Mesenchymal stem cell (in vitro differentiated cells and primary cell): ENCODE data around the gene RCHY1. TPM values are rescaled to one million over a fixed set of nuclear protein-coding genes. Genes with fewer than 3 reads are reported as not detected.

Experiments used
- DNase-seq: peaks from one replicate; pipeline ENCODE4 v3.0.0-alpha.2; 2013
- H2AFZ ChIP-seq: one replicate; pipeline ENCODE4 v1.6.1; 2013; ENCODE audit warnings: low read depth, mild to moderate bottlenecking, control low read depth, inconsistent platforms, low read length, moderate library complexity
- H2AK5ac ChIP-seq: 2 replicates; pipeline ENCODE4 v1.6.1; 2013; ENCODE audit warnings: low read length, moderate library complexity, mild to moderate bottlenecking, inconsistent platforms; ENCODE audit not compliant: severe bottlenecking
- H2BK120ac ChIP-seq: one replicate; pipeline ENCODE4 v1.6.1; 2013; ENCODE audit warnings: low read depth, mild to moderate bottlenecking, inconsistent platforms, low read length, moderate library complexity
- H2BK12ac ChIP-seq, 2 experiments: one replicate each; pipeline ENCODE4 v1.6.1; 2013; ENCODE audit warnings: inconsistent platforms in 2 of 2, low read length in 2 of 2, mild to moderate bottlenecking in 2 of 2, moderate library complexity in 2 of 2, control low read depth in 1 of 2
- H2BK15ac ChIP-seq: one replicate; pipeline ENCODE4 v1.6.1; 2013; ENCODE audit warnings: mild to moderate bottlenecking, low read depth, inconsistent platforms; ENCODE audit not compliant: poor library complexity, severe bottlenecking
- H2BK5ac ChIP-seq: 2 replicates; pipeline ENCODE4 v1.6.1; 2013; ENCODE audit warnings: low read depth, mild to moderate bottlenecking, low read length, control low read depth, inconsistent platforms; ENCODE audit not compliant: poor library complexity, severe bottlenecking
- H3K14ac ChIP-seq, 2 experiments: one replicate each; pipeline ENCODE4 v1.6.1; 2013; ENCODE audit warnings: inconsistent platforms in 2 of 2, low read length in 2 of 2, control low read depth in 1 of 2, mild to moderate bottlenecking in 1 of 2, moderate library complexity in 1 of 2
- H3K18ac ChIP-seq, 2 experiments: one replicate each; pipeline ENCODE4 v1.6.1; 2013; ENCODE audit warnings: inconsistent platforms in 2 of 2, low read length in 2 of 2, control low read depth in 1 of 2, low read depth in 1 of 2, mild to moderate bottlenecking in 1 of 2
- H3K23ac ChIP-seq, 2 experiments: one replicate each; pipeline ENCODE4 v1.6.1; 2013; ENCODE audit warnings: inconsistent platforms in 2 of 2, low read length in 2 of 2, mild to moderate bottlenecking in 2 of 2, moderate library complexity in 2 of 2, control low read depth in 1 of 2
- H3K27ac ChIP-seq: 2 replicates; pipeline ENCODE4 v1.5.1; 2013; ENCODE audit warnings: mild to moderate bottlenecking, moderate library complexity, low read length, control low read depth, inconsistent platforms; ENCODE audit not compliant: poor library complexity, severe bottlenecking
- H3K27me3 ChIP-seq, 2 experiments: 2 replicates each; pipeline versions ENCODE4 v1.6.1 to v1.7.0; 2013; ENCODE audit warnings: low read length in 2 of 2, mild to moderate bottlenecking in 2 of 2, moderate library complexity in 2 of 2, control low read depth in 1 of 2, inconsistent platforms in 1 of 2; ENCODE audit not compliant: control insufficient read depth in 1 of 2, insufficient read depth in 1 of 2
- H3K36me3 ChIP-seq, 2 experiments: 2 replicates each; pipeline versions ENCODE4 v1.6.1 to v1.7.0; 2013; ENCODE audit warnings: low read length in 2 of 2, control low read depth in 1 of 2, inconsistent platforms in 1 of 2, low read depth in 1 of 2, mild to moderate bottlenecking in 1 of 2; ENCODE audit not compliant: insufficient read depth in 2 of 2, control insufficient read depth in 1 of 2
- H3K4ac ChIP-seq, 2 experiments: one replicate each; pipeline ENCODE4 v1.6.1; 2013; ENCODE audit warnings: inconsistent platforms in 2 of 2, low read length in 2 of 2, mild to moderate bottlenecking in 2 of 2, moderate library complexity in 2 of 2, control low read depth in 1 of 2, low read depth in 1 of 2
- H3K4me1 ChIP-seq: 2 replicates; pipeline ENCODE4 v1.6.1; 2013; ENCODE audit warnings: low read depth, low read length, control low read depth; ENCODE audit not compliant: control insufficient read depth, insufficient read depth
- H3K4me2 ChIP-seq: 2 replicates; pipeline ENCODE4 v1.6.1; 2013; ENCODE audit warnings: low read length, mild to moderate bottlenecking, inconsistent platforms; ENCODE audit not compliant: poor library complexity, severe bottlenecking
- H3K4me3 ChIP-seq, 2 experiments: 2 replicates each; pipeline versions ENCODE4 v1.5.1 to v1.7.0; 2013; ENCODE audit warnings: low read length in 2 of 2, mild to moderate bottlenecking in 2 of 2, control low read depth in 1 of 2, low read depth in 1 of 2; ENCODE audit not compliant: insufficient read depth in 1 of 2
- H3K79me1 ChIP-seq: replicated peaks from 2 replicates; pipeline ENCODE4 v1.6.1; 2013; ENCODE audit warnings: mild to moderate bottlenecking, control low read depth, low read length, inconsistent platforms; ENCODE audit not compliant: poor library complexity, severe bottlenecking
- H3K9ac ChIP-seq: 2 replicates; pipeline ENCODE4 v1.7.0; 2013; ENCODE audit warnings: mild to moderate bottlenecking, low read length, moderate library complexity
- H3K9me3 ChIP-seq: 2 replicates; pipeline ENCODE4 v1.7.0; 2013; ENCODE audit warnings: mild to moderate bottlenecking, low read length; ENCODE audit not compliant: control insufficient read depth
- H4K8ac ChIP-seq: one replicate; pipeline ENCODE4 v1.6.1; 2013; ENCODE audit warnings: inconsistent platforms, mild to moderate bottlenecking, low read length, moderate library complexity
- H4K91ac ChIP-seq: one replicate; pipeline ENCODE4 v1.6.1; 2013; ENCODE audit warnings: mild to moderate bottlenecking, low read length, inconsistent platforms
- WGBS: methylation state at CpG from one replicate; pipeline ENCODE4 v1.1.7; 2013; ENCODE audit warnings: mixed read lengths; 5-methylcytosine and 5-hydroxymethylcytosine counted together
- polyA plus RNA-seq, 2 experiments: library from polyadenylated mRNA; stranded (reverse); fragments of 200-250 nt; gene quantifications; one replicate each; pipeline ENCODE4 v1.2.3, GENCODE V29; 2013

The RCHY1 gene
- 19.9 TPM for polyA plus RNA-seq (2013, experiment 1 of 2)
- polyA plus RNA-seq (2013, experiment 2 of 2) = 20.4 TPM

GRCh38 chr4:75514131-75514948 lies at the start of gene RCHY1, which contains the start of gene THAP6:
Gene RCHY1 (minus strand): TSS chr4:75514403. CDS start chr4:75514286, 117 bp downstream.
Gene THAP6 (plus strand): TSS chr4:75514473. CDS start chr4:75515453, 980 bp downstream.
- DNase-seq = peak; percentile 98
- H3K4me1 ChIP-seq = peaks cover 2% of the 10 kb centered on the region
- H3K9ac ChIP-seq = peak within 1 kb of the TSS; percentile 99
- peak within 1 kb of the TSS; percentile 89 for H2BK120ac ChIP-seq
- H3K36me3 ChIP-seq = peaks cover 0 to 32% of the 10 kb centered on the region in 2 experiments
- peak within 1 kb of the TSS; percentile 96 to 100 for H3K18ac ChIP-seq
- peak within 1 kb of the TSS; percentile 97 to 98 for H3K4me3 ChIP-seq
- no peaks in the 10 kb centered on the region for H3K27me3 ChIP-seq
- H4K91ac ChIP-seq = peak within 1 kb of the TSS; percentile 96
- H3K14ac ChIP-seq = peak within 1 kb of the TSS in 1 of 2 experiments; percentile 96
- peak within 1 kb of the TSS; percentile 84 for H2BK15ac ChIP-seq
- peak within 1 kb of the TSS; percentile 93 for H2AFZ ChIP-seq
- peak within 1 kb of the TSS; percentile 49 to 83 for H2BK12ac ChIP-seq
- peak within 1 kb of the TSS; percentile 99 for H3K27ac ChIP-seq
- WGBS = under 1% methylated on average over 59 of the region's 61 CpGs
- H4K8ac ChIP-seq = peak within 1 kb of the TSS; percentile 97
- H2AK5ac ChIP-seq = peak within 1 kb of the TSS; percentile 57
- H3K4me2 ChIP-seq = peak within 1 kb of the TSS; percentile 76
- H3K79me1 ChIP-seq = peaks cover 8% of the 10 kb centered on the region
- peak within 1 kb of the TSS; percentile 86 for H2BK5ac ChIP-seq
- no peaks in the 10 kb centered on the region for H3K9me3 ChIP-seq
- H3K4ac ChIP-seq = peak within 1 kb of the TSS; percentile 88 to 97
- H3K23ac ChIP-seq = peak within 1 kb of the TSS in 1 of 2 experiments; percentile 96

- no peak overlapping the region for H3K9ac ChIP-seq
- H3K4ac ChIP-seq = no peak overlapping the region
- no peak overlapping the region for H4K91ac ChIP-seq
- H3K79me1 ChIP-seq = no peaks in the 10 kb centered on the region
- H2BK120ac ChIP-seq = no peak overlapping the region
- no peak overlapping the region for H4K8ac ChIP-seq
- H2AK5ac ChIP-seq = no peak overlapping the region
- no peak overlapping the region for H3K27ac ChIP-seq
- no peaks in the 10 kb centered on the region for H3K36me3 ChIP-seq
- H3K9me3 ChIP-seq = no peaks in the 10 kb centered on the region
- 81% methylated on average over 8 of the region's 8 CpGs for WGBS
- no peaks in the 10 kb centered on the region for H3K4me1 ChIP-seq
- no peak overlapping the region for H2BK12ac ChIP-seq
- no peak overlapping the region for H3K14ac ChIP-seq
- no peak overlapping the region for H3K23ac ChIP-seq
- DNase-seq = no peak
- H3K27me3 ChIP-seq = peaks cover 0 to 9% of the 10 kb centered on the region in 2 experiments
- H3K4me2 ChIP-seq = no peak overlapping the region
- no peak overlapping the region for H3K18ac ChIP-seq
- no peak overlapping the region for H3K4me3 ChIP-seq
- no peak overlapping the region for H2BK5ac ChIP-seq
- no peak overlapping the region for H2AFZ ChIP-seq
- no peak overlapping the region for H2BK15ac ChIP-seq
These were observed 47.6 kb upstream of the RCHY1 start for GRCh38 chr4:75561789-75562188.

GRCh38 chr4:75557696-75558095 lies 43.5 kb upstream of the RCHY1 start:
- Histone ChIP-seq H2BK15ac (no peak overlapping the region), H3K27me3 (peaks cover 0 to 17% of the 10 kb centered on the region in 2 experiments), H4K8ac (no peak overlapping the region)

More at GRCh38 chr4:75557696-75558095, 43.5 kb upstream of the RCHY1 start:
- no peak overlapping the region for H3K9ac ChIP-seq
- no peaks in the 10 kb centered on the region for H3K36me3 ChIP-seq
- no peak overlapping the region for H3K14ac ChIP-seq
- H3K18ac ChIP-seq = no peak overlapping the region
- H3K79me1 ChIP-seq = no peaks in the 10 kb centered on the region
- no peak overlapping the region for H3K4ac ChIP-seq
- no peak overlapping the region for H2AK5ac ChIP-seq
- no peak overlapping the region for H2BK5ac ChIP-seq
- no peak overlapping the region for H3K4me2 ChIP-seq
- no peak overlapping the region for H3K23ac ChIP-seq
- H3K4me3 ChIP-seq = no peak overlapping the region
- H4K91ac ChIP-seq = no peak overlapping the region
- H3K4me1 ChIP-seq = peaks cover 4% of the 10 kb centered on the region
- H2BK120ac ChIP-seq = no peak overlapping the region
- no peak overlapping the region for H2BK12ac ChIP-seq
- no peak for DNase-seq
- H3K27ac ChIP-seq = no peak overlapping the region
- H2AFZ ChIP-seq = no peak overlapping the region
- no peaks in the 10 kb centered on the region for H3K9me3 ChIP-seq
- 93% methylated on average over 8 of the region's 8 CpGs for WGBS
